DOHH2 (cell line): ENCODE results near the gene RPL35.

ENCODE experiments used
- H3F3A ChIP-seq: fragments of 200-600 bp; sonication (generic), shearing (Covaris generic); 2 replicates; pipeline ENCODE4 v1.6.0; 2016; ENCODE audit warnings: antibody characterized with exemption, mild to moderate bottlenecking; ENCODE audit not compliant: control insufficient read depth, insufficient read depth
- H3K27ac ChIP-seq: fragments of 200-600 bp; sonication (generic); 2 replicates; pipeline ENCODE4 v1.5.1; 2014; ENCODE audit warnings: low read depth, mild to moderate bottlenecking, low read length, moderate library complexity
- H3K27me3 ChIP-seq: fragments of 200-600 bp; sonication (generic); 2 replicates; pipeline ENCODE4 v1.6.1; 2014; ENCODE audit warnings: mild to moderate bottlenecking, low read length, mixed read lengths; ENCODE audit not compliant: control insufficient read depth
- H3K36me3 ChIP-seq: fragments of 200-600 bp; sonication (generic); 2 replicates; pipeline ENCODE4 v1.6.1; 2014; ENCODE audit warnings: mild to moderate bottlenecking, low read length, moderate library complexity, mixed read lengths; ENCODE audit not compliant: control insufficient read depth
- H3K4me1 ChIP-seq: fragments of 200-600 bp; sonication (generic); 2 replicates; pipeline ENCODE4 v1.6.1; 2014; ENCODE audit warnings: mild to moderate bottlenecking, low read length, mixed read lengths; ENCODE audit not compliant: control insufficient read depth
- H3K4me2 ChIP-seq: fragments of 200-600 bp; sonication (generic); 2 replicates; pipeline ENCODE4 v1.6.0; 2014; ENCODE audit warnings: mild to moderate bottlenecking, low read length, moderate library complexity
- H3K4me3 ChIP-seq: fragments of 200-600 bp; sonication (generic); 2 replicates; pipeline ENCODE4 v1.5.1; 2014; ENCODE audit warnings: mild to moderate bottlenecking, low read length, mixed read lengths
- H3K79me2 ChIP-seq: fragments of 200-600 bp; sonication (generic); 2 replicates; pipeline ENCODE4 v1.6.1; 2014; ENCODE audit warnings: mild to moderate bottlenecking, low read length, mixed read lengths; ENCODE audit not compliant: control insufficient read depth
- H3K9me2 ChIP-seq: fragments of 200-600 bp; sonication (generic); replicated peaks from 2 replicates; pipeline ENCODE4 v1.6.1; 2014; ENCODE audit warnings: mild to moderate bottlenecking, low read length, mixed read lengths; ENCODE audit not compliant: control insufficient read depth
- H3K9me3 ChIP-seq: fragments of 200-600 bp; sonication (generic); 2 replicates; pipeline ENCODE4 v1.6.1; 2014; ENCODE audit warnings: antibody characterized with exemption, low read length, mixed read lengths; ENCODE audit not compliant: control insufficient read depth, insufficient read depth
- H4K20me1 ChIP-seq: fragments of 200-600 bp; sonication (generic); 2 replicates; pipeline ENCODE4 v1.6.0; 2014; ENCODE audit warnings: low read depth, mild to moderate bottlenecking, antibody characterized with exemption, low read length, moderate library complexity; ENCODE audit not compliant: control insufficient read depth, insufficient read depth
- EZH2phosphoT487 ChIP-seq: fragments of 200-600 bp; sonication (generic); IDR thresholded peaks from 2 replicates; pipeline ENCODE4 v1.6.1; 2017; ENCODE audit warnings: borderline replicate concordance, mild to moderate bottlenecking, antibody characterized with exemption, low read length, moderate library complexity, mixed read lengths
- TF ChIP-seq, protein P1 (sequence below): fragments of 200-600 bp; sonication (generic); IDR thresholded peaks from one replicate; pipeline ENCODE4 v1.5.1; 2014; ENCODE audit warnings: antibody characterized with exemption, mild to moderate bottlenecking, low read depth, low read length; ENCODE audit not compliant: poor library complexity, severe bottlenecking

The RPL35 gene

GRCh38 chr9:124810663-124811355, 50.9 kb downstream of the RPL35 start:
- H3K9me2 ChIP-seq = no peaks in the 10 kb centered on the region
- TF ChIP-seq, protein P1, sequence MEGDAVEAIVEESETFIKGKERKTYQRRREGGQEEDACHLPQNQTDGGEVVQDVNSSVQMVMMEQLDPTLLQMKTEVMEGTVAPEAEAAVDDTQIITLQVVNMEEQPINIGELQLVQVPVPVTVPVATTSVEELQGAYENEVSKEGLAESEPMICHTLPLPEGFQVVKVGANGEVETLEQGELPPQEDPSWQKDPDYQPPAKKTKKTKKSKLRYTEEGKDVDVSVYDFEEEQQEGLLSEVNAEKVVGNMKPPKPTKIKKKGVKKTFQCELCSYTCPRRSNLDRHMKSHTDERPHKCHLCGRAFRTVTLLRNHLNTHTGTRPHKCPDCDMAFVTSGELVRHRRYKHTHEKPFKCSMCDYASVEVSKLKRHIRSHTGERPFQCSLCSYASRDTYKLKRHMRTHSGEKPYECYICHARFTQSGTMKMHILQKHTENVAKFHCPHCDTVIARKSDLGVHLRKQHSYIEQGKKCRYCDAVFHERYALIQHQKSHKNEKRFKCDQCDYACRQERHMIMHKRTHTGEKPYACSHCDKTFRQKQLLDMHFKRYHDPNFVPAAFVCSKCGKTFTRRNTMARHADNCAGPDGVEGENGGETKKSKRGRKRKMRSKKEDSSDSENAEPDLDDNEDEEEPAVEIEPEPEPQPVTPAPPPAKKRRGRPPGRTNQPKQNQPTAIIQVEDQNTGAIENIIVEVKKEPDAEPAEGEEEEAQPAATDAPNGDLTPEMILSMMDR = no peak
- no peak for TF ChIP-seq EZH2phosphoT487
- no peak overlapping the region for H3K27ac ChIP-seq
- H3K36me3 ChIP-seq = no peaks in the 10 kb centered on the region
- H4K20me1 ChIP-seq = no peaks in the 10 kb centered on the region
- H3K4me1 ChIP-seq = no peaks in the 10 kb centered on the region
- no peaks in the 10 kb centered on the region for H3K79me2 ChIP-seq
- H3K4me3 ChIP-seq = no peak overlapping the region
- H3K9me3 ChIP-seq = no peaks in the 10 kb centered on the region
- no peaks in the 10 kb centered on the region for H3F3A ChIP-seq
- peaks cover 9% of the 10 kb centered on the region for H3K27me3 ChIP-seq
- no peak overlapping the region for H3K4me2 ChIP-seq

DNA sequence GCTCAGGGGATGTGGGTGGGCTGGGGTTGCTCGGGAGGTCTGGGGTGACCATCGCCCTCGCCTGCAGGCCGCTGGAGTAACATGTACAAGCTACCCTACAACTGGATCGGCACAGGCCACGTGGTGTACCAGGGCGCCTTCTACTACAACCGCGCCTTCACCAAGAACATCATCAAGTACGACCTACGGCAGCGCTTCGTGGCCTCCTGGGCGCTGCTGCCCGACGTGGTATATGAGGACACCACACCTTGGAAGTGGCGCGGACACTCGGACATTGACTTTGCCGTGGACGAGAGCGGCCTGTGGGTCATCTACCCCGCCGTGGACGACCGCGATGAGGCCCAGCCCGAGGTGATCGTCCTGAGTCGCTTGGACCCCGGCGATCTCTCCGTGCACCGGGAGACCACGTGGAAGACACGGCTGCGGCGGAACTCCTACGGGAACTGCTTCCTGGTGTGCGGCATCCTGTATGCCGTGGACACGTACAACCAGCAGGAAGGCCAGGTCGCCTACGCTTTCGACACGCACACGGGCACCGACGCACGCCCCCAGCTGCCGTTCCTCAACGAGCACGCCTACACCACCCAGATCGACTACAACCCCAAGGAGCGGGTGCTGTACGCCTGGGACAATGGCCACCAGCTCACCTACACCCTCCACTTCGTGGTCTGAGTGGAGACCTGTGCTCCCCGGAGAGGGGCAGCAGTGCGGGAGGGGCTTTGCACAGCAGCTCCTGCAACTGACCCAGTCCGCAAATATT, 51.8 kb downstream of the RPL35 start:
- H4K20me1 ChIP-seq = no peaks in the 10 kb centered on the region
- H3K4me2 ChIP-seq = no peak overlapping the region
- H3K9me3 ChIP-seq = no peaks in the 10 kb centered on the region
- H3K4me1 ChIP-seq = no peaks in the 10 kb centered on the region
- no peaks in the 10 kb centered on the region for H3K9me2 ChIP-seq
- no peaks in the 10 kb centered on the region for H3K79me2 ChIP-seq
- no peaks in the 10 kb centered on the region for H3K36me3 ChIP-seq
- no peak for TF ChIP-seq EZH2phosphoT487
- TF ChIP-seq, protein P1 = no peak
- no peaks in the 10 kb centered on the region for H3F3A ChIP-seq
- H3K4me3 ChIP-seq = no peak overlapping the region
- H3K27me3 ChIP-seq = peaks cover 9% of the 10 kb centered on the region
- no peak overlapping the region for H3K27ac ChIP-seq

DNA sequence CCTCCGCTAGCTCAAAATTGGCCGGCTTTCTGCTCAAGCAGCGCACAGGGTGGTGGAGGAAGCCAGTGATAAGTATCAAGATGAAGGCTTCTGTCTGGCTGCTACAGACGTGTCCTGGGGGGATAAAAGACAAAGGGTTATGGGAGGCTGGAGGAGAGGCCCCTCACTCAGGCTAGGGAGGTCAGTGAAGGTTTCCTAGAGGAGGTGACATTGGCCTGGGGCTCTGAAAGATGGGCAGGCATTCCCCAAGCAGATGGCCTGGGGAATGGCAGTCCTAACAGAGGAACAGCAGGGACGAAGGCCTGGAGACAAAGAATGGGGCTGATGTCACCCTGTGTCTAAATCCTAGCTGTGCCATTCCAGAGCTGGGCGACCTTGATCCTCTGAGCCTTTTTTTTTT, 52.5 kb downstream of the RPL35 start:
- H3K79me2 ChIP-seq = no peaks in the 10 kb centered on the region
- peaks cover 9% of the 10 kb centered on the region for H3K27me3 ChIP-seq
- H3K9me2 ChIP-seq = no peaks in the 10 kb centered on the region
- H3K4me1 ChIP-seq = no peaks in the 10 kb centered on the region
- no peak overlapping the region for H3K27ac ChIP-seq
- H4K20me1 ChIP-seq = no peaks in the 10 kb centered on the region
- no peak overlapping the region for H3K4me2 ChIP-seq
- no peak for TF ChIP-seq EZH2phosphoT487
- TF ChIP-seq, protein P1 = no peak
- no peaks in the 10 kb centered on the region for H3F3A ChIP-seq
- no peaks in the 10 kb centered on the region for H3K9me3 ChIP-seq
- no peak overlapping the region for H3K4me3 ChIP-seq
- H3K36me3 ChIP-seq = no peaks in the 10 kb centered on the region
